NCI-H510A (cell line): ENCODE data around the gene GRM4.
A peak's percentile ranks its signal among the peaks of the same experiment; 100 is the strongest.
"Not testable (repeated sequence)": the region's sequence is repeated elsewhere in the genome, so short reads cannot be mapped to it uniquely, and the experiment has no call there.

Source experiments
- DNase-seq: peaks from one replicate; lab custom pipeline; 2025; lab: John Stamatoyannopoulos, UW

Gene GRM4

DNA sequence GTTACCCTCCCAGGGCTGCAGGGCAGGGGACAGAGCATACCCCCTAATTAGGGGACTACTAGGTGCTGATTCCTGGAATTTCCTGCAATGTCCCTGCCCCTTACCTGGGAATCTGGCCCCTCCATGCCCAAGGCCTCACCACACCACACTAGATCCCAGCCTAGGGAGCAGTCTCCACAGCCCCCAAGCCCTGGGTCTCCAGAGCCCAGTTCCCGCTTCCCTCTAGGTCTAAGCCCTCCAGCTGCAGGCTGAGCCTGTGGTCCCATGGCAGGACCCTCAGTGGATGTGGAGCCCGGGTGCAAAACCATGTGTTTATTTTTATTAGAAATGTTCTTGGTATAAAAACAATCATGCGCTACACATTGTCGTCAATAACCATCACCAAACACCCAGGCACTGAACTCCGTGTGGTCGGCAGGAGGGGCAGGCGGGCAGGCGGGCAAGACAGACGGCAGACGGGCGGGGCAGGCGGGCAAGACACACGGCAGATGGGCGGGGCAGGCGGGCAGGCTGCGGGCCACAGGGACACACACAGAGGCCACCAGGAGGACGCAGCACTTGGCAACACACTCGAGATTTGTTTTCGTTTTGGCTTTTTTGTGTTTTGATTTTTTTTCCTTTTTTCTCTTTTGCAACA, 124.2 kb downstream of the GRM4 start:
- peak; percentile 22 for DNase-seq

DNA sequence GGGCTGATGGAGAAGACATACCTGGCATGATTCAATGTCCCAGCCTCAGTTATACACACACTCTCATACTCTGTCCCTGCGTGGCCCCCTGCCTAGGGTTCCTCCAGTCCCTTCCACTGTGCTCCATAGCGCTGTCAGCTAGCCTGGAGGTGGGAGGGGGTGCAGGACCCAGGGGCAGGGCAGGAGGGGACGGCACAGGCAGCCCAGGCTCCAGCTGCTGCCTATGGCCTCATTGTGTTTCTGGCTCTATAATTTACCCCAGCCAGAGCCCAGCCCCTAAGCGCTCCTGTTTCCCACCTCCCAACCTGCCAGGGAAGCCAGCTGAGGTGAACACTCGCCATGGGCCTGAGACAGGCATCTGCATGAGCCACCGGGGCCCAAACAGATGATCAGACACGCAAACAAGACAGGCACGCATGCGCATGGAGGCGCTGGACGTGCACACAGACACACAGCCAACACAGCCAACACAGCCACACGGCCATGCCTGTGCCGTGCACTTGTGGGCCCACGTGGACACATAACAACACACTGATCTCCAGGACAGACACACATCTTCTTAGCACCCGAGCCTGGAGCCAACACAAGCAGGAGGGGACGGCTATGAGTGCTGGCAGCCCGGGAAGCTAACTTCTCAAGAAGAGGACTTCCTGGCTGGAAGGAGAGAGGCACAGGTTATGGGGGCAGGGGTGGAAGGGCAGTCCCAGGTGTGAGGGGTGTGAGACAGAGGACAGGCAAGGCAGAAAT, 124.9 kb downstream of the GRM4 start:
- DNase-seq: no peak

DNA sequence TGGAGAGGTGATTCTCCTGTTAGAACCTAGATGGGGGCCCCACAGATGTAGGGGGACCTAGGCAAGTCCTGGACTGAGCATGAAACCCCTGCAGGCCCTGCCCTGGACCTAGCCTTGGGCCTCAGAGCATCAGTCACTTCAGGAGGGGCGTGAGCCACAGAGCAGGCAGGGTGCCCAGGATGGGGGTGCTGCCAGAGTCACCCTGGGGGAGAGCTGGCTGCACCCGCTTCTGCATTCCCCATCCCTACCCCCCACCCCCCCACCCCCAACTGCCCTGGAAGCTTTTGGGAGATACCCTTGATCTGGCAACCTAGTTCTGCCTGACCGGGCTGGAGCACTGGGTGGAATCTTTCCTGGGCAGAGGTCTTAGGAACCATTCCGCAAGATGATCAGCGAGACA, 125.6 kb downstream of the GRM4 start:
- no peak for DNase-seq

DNA sequence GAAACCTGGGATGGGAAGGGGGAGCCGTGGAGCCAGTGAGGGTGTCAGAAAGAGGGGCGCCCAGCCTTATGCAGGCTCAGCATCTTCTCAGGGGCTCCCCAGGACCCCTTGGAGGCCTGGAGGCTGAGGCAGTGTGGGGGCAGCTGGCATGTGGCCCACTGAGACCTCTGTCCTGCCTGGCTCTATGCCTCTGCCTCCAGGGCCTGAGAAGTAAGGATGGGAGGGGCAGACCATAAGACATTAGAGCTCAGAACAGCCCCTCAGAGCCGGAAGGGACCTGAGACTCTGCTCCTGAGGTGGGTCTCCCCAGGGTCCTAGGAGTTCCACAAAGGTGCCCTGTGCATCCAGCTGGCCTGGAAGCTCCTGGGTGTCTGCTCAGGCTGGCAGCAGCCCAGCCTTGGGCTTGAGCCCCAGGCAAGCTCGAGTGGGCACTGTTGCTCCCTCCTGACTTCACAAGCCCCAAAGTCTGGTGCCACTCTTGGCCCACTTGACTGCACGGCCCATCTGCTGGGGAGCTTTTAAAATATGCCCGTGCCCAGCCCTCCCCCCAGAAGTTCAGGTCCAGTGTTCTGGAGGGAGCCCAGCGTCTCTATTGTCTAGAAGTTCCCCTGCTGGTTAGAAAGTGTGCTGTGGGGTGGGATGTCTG, 126.8 kb downstream of the GRM4 start:
- no peak for DNase-seq

DNA sequence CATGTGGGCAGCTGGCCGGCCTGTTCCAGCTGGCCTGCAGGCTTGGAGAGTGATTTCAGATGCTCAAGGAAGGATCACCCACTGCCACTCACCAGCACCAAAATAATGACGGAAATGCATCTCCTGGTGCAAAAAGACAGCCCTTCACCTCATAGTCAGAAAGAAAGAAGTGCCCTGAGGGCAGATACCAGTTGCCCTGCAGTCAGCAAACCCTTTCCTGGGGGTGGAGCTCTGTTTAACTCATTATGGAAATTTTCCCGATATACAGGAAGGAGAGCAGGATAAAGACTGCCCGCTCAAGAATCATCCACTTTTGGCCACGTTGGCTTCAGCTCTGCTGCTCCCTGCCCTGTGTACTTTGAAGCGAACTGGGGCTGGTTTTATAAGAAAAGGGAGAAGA, 127.9 kb downstream of the GRM4 start:
- DNase-seq: no peak

DNA sequence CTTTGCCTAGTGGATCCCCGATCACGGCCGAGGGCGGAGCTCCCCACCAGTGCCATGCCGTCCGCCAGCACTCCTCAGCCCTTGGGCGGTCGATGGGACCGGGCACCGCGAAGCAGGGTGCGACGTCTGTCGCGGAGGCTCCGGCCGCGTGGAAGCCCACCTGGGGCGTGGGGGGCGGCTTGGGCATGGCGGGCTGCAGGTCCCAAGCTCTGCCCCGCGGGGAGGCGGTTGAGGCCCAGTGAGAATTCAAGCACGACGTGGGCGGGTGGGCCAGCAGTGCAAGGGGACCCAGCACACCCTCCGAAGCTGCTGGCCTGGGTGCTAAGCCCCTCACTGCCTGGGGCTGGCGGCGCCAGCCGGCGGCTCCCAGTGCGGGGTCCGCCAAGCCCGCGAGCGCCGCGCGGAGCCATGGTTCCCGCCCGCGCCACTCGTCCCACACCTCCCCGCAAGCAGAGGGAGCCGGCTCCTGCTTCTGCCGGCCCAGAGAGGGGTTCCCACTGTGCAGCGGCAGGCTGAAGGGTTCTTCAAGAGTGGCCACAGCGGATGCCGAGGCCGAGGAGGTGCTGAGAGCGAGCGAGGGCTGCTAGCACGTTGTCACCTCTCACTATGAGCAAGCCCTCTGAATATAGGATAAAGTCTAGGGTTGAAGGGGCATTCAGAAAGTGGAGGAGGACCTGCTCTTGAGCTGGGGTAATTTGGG, 128.6 kb downstream of the GRM4 start:
- DNase-seq: no peak

DNA sequence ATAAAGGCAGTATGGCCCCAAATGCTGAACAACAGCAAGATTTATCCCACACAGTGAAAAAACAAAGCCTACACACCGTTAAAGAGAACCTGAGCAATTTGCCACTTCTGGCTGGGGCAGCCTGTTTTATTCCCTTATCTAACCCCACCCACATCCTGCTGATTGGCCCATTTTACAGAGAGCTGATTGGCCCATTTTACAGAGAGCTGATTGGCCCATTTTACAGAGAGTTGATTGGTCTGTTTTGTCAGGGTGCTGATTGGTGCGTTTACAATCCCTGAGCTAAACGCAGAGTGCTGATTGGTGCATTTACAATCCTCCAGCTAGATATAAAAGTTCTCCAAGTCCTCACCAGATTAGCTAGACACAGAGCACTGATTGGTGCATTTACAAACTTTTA, 129.3 kb downstream of the GRM4 start:
- not testable (repeated sequence) for DNase-seq

DNA sequence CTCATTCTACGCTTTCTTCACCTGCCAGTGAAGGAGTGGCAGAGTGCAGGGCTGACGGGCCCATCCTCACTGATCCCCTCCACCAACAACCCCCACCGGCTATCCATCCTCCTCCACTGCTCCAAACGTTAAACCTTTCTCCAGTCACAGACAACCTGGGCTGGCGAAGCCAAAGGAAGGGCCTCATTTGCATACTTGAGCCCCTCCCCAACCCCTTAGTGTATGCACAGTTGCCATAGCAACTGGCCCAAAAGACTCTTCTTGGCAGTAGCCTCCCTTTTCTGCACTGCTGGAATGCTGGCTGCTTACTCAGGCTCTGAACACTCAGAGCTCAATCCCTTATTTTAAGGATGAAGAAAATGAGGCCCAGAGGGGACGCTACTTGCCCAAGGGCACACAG, 130.3 kb downstream of the GRM4 start:
- DNase-seq: no peak

DNA sequence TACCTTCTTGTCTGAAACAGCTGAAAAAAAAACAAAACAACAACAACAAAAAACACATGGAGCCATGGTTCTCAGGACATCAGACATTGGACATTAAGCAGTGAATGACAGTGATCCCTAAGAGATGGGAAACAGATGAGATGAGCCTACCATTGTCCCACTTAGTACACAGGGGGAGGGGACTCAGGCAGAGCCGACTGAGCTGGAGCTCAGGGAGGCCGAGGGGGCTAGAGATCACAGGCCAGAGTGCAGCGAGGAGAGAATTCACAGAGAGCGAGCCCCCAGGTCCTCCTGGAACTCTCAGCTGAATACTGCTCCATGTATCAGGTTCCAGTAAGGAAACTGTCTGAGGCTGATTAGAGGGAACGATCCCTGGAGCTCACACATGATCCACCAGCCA, 134.6 kb downstream of the GRM4 start:
- DNase-seq: no peak

DNA sequence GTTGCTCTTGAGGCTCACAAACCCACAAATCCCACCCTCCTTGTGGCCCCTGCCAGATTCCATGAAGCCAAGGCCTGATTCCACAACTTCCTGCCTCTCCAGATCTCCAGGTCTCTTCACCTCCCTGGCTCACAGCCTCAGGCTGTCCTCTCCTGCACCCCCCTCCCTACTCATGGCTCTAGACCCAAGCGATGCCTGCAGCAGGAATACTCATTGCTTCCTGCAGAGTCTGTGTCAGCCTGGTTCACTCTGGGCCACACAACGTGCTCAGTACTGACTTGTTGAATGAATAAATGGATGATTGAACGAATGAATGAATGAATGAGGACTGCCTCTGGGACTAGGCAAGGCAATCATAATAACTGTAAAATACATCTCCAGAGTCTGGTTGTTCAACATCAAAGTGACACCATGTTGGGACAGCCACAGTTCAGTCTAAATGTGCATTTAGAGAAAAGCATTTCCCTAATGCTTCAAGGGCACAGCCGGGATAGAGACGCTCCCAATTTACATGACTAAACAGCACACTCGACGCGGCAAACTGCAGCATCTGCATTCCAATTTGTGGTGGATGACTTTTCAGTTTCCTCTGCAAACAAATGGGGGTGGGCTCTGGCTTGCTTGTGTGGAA, 139.9 kb downstream of the GRM4 start:
- peak; percentile 37 for DNase-seq

DNA sequence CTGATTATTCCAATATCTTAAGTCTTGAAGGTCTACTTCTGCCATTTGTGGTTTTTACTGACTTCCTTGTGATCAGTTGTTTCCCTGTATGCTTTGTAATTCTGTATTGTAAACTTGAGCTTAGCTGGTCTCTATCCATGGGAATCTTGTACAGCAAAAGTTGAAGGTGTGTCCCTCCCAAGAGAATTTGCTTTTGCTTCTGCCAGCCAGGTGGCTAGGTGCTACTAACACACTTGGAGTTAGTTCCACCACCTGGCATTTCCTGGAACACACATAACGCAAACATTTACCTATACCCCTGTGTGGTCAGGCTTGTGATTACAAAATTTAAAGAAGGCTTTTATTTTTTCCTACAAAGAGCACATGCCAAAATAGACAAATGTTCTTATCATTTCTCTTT, 141.2 kb downstream of the GRM4 start:
- DNase-seq: peak; percentile 47

DNA sequence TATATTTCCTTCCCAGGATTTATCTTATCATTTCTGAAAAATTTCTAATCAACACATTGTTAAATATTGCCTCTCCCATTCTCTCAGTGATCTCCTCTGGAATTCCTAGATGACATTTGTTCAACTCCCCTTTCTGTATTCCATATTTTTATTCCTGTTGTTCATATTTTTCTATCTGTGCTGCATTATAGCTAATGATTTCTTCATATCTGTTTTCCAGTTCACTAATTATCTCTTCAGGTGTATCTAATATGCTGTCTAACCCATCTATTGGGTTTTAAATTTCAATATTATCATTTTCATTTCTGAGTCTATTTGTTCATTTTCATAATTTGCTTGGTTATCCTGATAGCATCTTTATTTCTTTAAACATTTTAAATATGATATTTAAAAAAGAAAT, 141.9 kb downstream of the GRM4 start:
- no peak for DNase-seq

DNA sequence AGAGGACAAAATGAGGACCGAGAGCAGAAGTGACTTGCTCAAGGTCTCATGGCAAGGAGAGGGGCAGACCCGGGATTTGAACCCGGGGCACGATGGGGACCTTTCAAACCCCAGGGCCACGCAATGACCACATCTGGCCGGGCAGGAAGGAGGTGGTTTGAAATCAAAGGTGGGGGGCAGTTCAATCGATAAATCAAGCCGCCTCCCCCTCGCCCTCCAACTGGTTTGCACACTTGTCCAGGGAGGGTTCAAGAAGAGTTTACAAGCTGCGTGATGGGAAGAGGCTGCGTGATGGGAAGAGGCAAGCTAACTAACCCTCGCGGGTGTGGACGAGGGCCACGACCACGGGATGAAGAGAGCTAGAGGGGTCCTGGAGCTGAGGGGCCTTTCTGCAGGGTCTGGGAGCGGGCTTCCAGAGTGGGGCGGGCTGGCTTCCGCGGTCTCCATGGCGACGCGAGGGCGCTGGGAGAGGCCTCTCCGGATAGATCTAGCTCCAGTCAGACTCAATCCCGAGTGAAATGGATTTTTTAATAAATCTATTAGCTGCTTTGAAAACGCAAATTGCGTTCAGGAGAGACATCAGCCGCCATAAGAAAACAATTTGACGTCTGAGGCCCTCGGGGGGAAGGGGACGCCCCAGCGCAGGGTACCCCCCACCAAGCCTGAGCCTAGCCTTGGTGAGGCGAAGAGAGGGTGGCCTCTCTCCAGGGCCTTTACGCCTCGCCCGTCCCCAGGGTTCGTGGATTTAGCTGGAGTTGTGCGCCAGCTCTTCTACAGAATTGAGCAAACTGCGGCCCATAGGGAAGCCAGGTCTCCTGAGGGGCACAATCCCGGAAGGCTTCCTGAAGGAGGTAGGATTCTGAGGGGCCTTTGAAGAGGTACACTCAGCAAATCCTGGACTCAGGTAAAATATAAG, 143.9 kb downstream of the GRM4 start:
- no peak for DNase-seq

DNA sequence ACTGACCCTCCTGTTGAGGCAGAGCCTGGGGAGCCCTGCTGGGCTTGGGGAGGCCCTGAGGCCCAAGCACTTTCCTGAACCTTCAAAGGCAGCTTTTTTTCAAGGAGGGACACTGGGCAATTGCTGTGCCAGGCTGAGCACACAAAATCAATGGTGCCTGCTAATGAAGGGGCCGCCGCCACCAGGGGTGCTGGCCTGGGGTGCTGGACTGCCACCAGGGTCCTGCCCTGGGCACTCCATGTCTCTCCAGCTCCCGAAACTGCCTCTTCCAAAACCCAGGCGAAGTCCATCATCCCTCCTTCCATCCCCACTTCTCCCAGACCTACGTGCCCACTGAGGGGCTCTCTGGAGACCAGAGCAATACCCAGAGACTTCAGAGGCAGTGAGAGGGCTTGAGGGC, 145.6 kb downstream of the GRM4 start:
- DNase-seq: no peak

DNA sequence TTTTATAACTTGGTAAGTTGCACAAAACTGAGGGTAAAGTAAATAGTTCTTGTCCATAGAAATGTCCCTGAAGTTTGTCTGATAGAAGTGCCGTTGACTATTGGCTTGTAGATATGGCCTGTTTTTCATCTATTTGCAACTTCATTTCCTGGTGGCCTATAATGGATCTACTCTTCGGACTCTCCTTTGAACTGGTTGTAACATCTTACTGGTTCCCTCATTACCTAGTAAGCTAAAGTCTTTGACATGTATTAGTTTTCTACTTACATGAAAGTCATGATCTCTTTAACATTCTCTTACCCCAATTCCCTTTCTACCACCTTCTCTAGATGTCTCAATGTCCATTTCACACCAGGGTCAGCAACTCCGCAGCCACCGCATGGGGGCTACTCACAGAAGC, 146.3 kb downstream of the GRM4 start:
- no peak for DNase-seq

DNA sequence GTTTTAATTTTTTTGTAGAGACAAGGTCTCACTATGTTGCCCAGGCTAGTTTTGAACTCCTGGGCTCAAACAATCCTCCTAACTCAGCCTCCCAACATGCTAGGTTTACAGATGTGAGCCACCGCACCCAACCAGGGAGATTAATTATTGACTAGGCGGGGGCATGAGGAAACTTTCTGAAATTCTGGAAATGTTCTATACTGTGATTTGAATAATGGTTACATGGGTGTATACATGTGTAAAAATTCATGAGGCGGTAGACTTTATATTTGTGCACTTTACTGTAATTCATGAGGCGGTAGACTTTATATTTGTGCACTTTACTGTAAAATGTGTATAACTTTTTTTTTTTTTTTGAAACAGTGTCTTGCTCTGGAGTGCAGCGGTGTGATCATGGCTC, 147.2 kb downstream of the GRM4 start:
- no peak for DNase-seq

DNA sequence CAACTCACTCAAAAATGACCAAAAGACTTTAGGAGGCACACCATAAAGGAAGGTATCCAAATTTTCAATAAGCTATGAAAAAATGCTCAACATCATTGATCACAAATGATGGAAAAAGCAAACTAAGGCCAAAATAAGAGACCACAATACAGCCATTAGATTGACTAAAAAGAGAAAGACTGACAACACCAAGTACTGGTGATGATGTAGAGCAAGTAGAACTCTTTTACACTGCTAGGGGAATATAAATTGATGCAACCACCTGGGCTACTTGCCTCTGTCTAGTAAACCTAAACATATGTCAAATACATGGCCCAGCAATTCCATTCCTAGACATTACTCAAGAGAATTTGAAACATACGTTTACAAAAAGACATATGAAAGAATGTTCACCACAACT, 148.6 kb downstream of the GRM4 start:
- DNase-seq: no peak

DNA sequence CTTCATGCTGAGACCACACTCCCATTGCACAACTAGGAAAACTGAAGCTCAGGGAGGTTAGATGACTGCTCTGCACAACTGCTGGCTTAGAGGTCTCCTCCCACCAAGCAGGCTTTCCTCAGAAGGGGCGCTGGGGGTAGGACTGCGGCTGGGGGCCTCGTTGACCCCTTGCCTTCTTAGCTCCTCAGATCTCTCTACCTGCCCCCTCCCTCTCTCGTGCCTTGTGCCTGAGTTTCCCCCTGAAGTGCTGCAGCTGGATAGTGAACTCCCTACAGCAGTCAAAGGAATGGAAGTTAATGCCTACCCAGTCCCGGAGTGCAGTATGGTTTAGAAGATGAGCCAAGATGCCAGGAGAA, 149.8 kb downstream of the GRM4 start:
- DNase-seq: no peak

DNA sequence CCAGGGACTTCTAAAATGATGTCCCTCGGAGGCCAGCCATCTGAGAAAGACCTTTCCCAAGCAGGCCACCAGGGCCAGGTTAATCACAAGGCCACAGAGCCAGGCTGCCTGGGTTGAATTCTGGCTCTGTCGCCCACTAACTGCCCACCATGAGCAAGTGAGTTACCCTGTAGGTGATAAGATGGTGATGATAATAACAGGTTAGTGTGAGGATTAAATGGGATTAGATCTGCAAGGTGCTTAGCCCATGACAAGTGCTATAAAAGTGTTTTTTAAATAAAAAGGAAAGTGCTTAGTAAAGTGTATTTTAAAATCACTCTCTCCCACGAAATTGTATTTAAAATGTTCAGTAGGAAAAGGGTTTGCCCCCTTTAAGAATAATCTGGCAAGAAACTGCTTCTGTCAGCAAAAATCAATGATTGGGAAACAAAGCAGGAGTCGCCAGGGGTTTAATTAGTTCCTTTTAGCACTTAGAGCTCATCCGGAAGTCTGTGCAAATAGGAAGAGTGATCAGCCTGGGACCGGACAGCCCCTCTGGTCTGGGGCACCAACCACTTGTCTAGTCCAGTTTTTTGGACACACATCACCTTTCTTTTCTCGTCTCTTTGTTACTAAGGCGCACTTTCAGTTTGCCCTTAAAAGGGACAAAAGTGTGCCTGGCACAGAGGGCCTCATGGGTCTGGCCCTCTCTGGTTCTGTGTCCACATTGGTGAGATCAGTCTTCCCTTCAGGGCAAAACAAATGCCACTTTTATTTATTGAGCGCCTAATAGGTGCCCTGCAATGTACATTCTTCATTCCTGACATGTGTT, 150.4 kb downstream of the GRM4 start:
- no peak for DNase-seq

DNA sequence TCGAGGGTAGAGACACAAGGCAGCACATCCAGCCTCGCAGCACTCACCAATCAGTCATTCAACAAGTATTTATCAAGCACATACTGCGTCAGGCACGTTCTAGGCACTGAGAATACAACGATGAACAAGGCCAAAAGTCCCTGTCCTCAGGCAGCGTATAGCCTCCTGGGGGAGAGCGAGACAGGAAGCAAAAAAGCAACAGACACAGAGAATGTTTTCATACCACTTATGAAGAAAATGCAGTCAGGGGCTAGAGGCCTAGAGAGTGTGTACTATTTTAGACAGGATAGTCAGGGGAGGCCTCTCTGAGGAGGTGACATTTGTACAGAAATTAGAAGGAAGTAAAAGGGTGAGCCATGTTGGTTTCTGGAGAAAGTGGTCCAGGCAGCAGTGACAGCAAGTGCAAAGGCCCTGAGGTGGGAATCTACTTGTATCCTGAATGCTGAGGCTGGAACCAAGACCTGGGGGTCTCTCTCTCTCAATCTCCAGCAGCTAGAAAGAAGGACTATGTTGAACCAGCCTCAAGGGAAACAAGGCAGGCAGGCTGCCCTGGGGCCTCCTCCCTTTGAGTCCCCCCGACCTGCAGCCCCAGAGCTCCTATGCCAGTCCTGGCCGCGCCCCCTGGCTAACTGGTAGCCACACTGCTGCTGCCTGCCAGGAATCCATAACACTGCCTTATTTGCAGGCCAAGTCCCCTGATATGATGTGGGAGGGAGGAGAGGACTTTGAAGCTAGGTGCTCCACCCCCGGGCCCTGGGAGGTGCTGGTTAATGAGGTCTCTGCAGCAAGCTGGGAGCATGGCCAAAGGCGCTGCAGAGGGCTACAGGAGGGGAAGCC, 151.2 kb downstream of the GRM4 start:
- DNase-seq: peak; percentile 16
